ENCODE data around the gene FANCG.

Gene FANCG

DNA sequence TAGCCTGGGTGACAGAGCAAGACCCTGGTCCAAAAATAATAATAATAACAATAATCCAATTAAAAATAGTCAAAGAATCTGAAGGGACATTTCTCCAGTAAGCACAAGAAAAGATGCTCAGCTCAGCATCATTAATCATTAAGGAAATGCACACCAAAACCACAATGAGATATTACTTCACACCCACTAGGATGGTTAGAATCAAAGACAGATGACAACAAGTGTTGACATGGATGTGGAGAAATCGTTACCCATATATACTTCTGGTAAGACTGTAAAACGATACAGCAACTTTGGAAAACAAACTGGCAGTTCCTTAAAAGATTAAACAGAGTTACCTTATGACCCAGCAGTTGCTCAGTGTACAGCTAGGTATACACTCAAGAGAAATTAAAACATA lies 5.3 kb upstream of the FANCG start:
- no peak for DNase-seq (ENCODE audit: low read depth)
- no peak overlapping the region for H3K4me3 ChIP-seq (ENCODE audit: low read length)
- TF ChIP-seq, protein P1, sequence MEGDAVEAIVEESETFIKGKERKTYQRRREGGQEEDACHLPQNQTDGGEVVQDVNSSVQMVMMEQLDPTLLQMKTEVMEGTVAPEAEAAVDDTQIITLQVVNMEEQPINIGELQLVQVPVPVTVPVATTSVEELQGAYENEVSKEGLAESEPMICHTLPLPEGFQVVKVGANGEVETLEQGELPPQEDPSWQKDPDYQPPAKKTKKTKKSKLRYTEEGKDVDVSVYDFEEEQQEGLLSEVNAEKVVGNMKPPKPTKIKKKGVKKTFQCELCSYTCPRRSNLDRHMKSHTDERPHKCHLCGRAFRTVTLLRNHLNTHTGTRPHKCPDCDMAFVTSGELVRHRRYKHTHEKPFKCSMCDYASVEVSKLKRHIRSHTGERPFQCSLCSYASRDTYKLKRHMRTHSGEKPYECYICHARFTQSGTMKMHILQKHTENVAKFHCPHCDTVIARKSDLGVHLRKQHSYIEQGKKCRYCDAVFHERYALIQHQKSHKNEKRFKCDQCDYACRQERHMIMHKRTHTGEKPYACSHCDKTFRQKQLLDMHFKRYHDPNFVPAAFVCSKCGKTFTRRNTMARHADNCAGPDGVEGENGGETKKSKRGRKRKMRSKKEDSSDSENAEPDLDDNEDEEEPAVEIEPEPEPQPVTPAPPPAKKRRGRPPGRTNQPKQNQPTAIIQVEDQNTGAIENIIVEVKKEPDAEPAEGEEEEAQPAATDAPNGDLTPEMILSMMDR (IDR thresholded peaks at IDR 0.05; ENCODE audit: insufficient read depth, low read depth, low read length, missing control alignments), result no peak

DNA sequence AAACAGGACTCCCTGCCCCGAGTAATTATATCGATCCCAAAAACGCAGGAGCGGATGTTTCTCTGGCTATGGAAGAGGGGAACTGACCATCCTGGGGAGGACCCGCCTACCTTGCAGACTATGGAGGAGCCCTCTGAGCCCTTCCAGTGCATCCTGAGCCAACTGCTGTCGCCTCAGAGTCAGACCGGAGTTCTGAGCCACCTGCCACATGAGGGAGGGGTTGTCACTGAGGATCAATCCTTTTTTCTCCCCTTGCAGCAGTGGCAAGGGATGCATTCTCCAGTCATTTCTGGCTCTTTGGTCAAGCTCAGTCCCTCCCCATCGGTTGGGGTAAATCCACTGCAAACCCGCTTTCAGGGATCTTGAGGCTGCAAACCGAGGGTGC lies 709 bp downstream of the FANCG start:
- H3K4me3 ChIP-seq (ENCODE audit: low read length), result peak overlapping the region; percentile 83
- DNase-seq (ENCODE audit: low read depth), result no peak
- TF ChIP-seq, protein P1 (IDR thresholded peaks at IDR 0.05; ENCODE audit: insufficient read depth, low read depth, low read length, missing control alignments), result no peak

DNA sequence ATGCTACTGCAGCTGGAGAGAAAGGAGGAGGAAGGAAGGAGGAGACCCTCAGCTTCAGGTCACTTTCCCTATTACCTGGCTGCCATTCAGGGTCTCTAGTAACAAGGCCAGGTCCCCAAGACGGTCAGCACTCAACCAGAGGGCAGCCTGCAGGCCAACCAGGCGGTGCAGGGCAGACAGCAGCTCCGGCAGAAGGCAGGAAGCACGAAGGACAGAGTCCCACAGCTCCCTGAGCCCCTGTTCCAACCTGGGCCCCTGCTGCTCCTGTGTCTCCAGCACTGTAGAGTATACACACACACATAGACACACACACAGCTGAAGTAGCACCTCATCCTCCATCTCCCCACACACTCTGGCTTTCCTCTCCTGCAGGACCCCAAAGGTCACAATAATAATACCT lies 1.7 kb downstream of the FANCG start:
- peak overlapping the region; percentile 83 for H3K4me3 ChIP-seq (ENCODE audit: low read length)
- TF ChIP-seq, protein P1 (IDR thresholded peaks at IDR 0.05; ENCODE audit: insufficient read depth, low read depth, low read length, missing control alignments), result no peak
- no peak for DNase-seq (ENCODE audit: low read depth)

DNA sequence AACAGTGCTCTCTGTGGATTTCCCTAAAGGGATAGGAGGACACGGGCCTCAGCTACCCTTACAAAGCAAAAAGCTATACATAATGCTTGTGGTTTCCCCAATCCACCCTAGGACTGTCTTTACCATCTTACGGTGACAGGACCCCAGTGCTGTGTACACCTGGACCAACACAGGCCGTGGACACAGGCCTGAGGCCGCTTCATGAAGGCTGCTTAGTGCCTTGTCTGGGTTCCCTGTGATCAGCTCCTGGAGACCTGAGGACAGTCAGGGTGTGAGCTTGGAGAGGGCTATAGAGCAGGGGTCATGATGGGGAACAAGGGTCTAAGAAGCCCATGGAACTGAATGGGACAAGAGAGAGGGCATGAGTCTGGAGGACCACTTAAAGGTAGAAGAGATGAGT lies 2.9 kb downstream of the FANCG start:
- TF ChIP-seq, protein P1 (IDR thresholded peaks at IDR 0.05; ENCODE audit: insufficient read depth, low read depth, low read length, missing control alignments), result no peak
- DNase-seq (ENCODE audit: low read depth), result no peak
- no peak overlapping the region for H3K4me3 ChIP-seq (ENCODE audit: low read length)

DNA sequence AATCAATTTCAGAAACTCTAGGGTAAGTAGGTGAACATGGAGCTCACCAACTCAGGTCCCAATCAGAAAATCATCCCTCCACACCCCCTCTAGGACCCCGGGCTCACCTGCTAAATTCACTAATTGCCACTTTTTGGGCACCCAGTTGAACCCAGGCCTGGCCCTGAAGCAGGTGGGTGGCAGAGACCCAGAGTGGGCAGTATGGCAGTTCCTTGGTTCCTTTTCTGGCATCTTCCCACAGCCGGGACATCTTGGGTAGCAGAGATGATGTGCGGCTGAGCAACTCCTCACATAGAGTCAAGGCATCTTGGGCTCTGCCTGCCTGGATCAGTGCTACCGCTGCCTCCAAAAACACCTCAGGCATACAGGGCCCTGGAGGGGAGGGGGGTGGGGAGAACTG lies 4.4 kb downstream of the FANCG start:
- no peak overlapping the region for H3K4me3 ChIP-seq (ENCODE audit: low read length)
- DNase-seq (ENCODE audit: low read depth), result no peak
- TF ChIP-seq, protein P1 (IDR thresholded peaks at IDR 0.05; ENCODE audit: insufficient read depth, low read depth, low read length, missing control alignments), result no peak

DNA sequence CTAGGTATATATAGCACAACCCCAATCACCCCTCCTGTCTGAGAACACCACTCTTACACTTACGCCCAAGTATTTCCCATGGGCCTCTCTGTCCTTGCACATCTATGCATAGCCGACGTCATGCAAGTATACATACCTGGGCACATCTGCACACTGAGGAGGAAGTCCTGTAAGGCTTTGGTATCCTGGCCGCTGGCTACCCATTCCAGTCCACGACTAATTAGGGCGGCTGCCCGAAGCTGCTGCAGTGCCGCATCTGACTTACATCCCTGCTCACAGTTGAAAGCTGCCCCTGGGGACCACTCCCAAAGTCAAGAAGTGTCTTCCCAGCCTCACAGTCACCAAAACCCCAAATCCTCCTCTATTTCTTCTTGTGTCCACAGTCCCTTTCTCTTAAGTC lies 5.0 kb downstream of the FANCG start:
- no peak for DNase-seq (ENCODE audit: low read depth)
- TF ChIP-seq, protein P1 (IDR thresholded peaks at IDR 0.05; ENCODE audit: insufficient read depth, low read depth, low read length, missing control alignments), result no peak

DNA sequence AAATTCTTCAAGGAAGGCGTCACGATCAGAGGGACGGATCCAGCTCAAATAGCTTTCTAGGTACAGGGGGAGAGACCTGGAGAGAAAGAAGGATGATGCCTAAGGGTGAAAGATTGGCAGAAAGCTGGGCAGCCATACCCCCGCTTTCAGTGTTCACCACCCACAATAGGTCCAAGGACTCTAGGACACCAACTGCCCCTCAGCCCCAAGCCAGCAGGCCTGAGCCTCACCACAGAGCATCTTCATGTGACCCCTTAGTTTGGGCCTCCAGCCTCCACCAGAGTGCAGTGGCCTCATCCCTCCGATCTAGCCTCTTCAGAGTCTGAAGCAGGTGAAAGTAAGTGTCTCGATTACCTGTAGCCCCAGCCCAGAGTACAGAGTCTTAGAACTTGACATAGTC lies 5.6 kb downstream of the FANCG start:
- H3K4me3 ChIP-seq (ENCODE audit: low read length), result no peak overlapping the region
- TF ChIP-seq, protein P1 (IDR thresholded peaks at IDR 0.05; ENCODE audit: insufficient read depth, low read depth, low read length, missing control alignments), result no peak
- no peak for DNase-seq (ENCODE audit: low read depth)

More for the DNA sequence above, 5.0 kb downstream of the FANCG start:
- H3K4me3 ChIP-seq (ENCODE audit: low read length), result no peak overlapping the region
